Body of pancreas (tissue), 4 donors: ENCODE results near the gene SLC23A3.

Experiments
- POLR2A ChIP-seq, 3 donors: fragments of 450-650 bp; IDR thresholded peaks; one replicate each; pipeline ENCODE4 v1.6.1; 2016; ENCODE audit warnings: antibody characterized with exemption in 3 of 3, mild to moderate bottlenecking in 2 of 3
- TF ChIP-seq, protein P1 (sequence below), 7 experiments: fragments of 450-650 bp in 4 of 7; fragments of 200-600 bp in 3 of 7; sonication (generic) in 3 of 7; IDR thresholded peaks; one replicate each; pipeline ENCODE4 v1.5.1; 2016 to 2019; ENCODE audit warnings: antibody characterized with exemption in 7 of 7

DNA sequence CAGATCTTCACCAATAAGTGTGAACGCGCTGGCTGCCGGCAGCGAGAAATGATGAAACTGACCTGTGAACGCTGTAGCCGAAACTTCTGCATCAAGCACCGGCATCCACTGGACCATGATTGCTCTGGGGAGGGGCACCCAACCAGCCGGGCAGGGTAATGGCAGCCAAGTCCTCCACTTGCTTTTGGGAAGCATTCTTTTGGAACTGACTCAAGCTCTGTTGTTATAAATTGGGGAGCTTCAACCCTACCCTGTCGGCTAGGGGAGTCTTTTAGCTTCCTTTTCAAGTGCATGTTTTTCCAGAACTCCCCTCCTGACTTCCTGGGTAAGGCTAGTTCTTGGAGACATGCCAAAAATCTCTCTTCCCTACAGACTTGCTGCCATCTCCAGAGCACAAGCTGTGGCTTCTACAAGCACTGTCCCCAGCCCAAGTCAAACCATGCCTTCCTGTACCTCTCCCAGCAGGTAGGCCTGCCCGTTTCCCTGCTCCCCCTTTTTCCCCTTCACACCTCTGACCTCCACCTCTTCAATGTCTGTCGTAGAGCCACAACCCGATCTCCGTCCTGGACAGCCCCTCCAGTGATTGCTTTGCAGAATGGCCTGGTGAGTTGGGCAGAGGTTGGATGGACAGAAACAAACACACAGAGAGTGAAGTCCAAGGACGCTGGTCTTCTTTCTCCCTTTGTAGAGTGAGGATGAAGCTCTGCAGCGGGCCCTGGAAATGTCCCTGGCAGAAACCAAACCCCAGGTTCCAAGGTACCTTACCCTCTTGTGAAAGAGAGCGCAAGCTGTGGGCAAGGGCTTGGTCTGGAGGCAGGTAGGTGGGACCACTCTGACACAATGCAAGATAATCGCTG is 38.3 kb upstream of the SLC23A3 start:
- TF ChIP-seq, protein P1, sequence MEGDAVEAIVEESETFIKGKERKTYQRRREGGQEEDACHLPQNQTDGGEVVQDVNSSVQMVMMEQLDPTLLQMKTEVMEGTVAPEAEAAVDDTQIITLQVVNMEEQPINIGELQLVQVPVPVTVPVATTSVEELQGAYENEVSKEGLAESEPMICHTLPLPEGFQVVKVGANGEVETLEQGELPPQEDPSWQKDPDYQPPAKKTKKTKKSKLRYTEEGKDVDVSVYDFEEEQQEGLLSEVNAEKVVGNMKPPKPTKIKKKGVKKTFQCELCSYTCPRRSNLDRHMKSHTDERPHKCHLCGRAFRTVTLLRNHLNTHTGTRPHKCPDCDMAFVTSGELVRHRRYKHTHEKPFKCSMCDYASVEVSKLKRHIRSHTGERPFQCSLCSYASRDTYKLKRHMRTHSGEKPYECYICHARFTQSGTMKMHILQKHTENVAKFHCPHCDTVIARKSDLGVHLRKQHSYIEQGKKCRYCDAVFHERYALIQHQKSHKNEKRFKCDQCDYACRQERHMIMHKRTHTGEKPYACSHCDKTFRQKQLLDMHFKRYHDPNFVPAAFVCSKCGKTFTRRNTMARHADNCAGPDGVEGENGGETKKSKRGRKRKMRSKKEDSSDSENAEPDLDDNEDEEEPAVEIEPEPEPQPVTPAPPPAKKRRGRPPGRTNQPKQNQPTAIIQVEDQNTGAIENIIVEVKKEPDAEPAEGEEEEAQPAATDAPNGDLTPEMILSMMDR (IDR thresholded peaks at IDR 0.05): no peak
- TF ChIP-seq POLR2A (IDR thresholded peaks at IDR 0.05): no peak
